AG04450 (cell line): Measurements from ENCODE around the gene CUTC. TPM values are rescaled to one million over a fixed set of nuclear protein-coding genes. Genes with fewer than 3 reads are reported as not detected.

Source experiments
- CTCF ChIA-PET: fragments of 300-600, 350-600 bp; formaldehyde crosslinking; extraction: SDS; loops from one replicate; lab custom pipeline; 2022; ENCODE audit warnings: antibody characterized with exemption, inconsistent platforms; lab: Charles Lee
- POLR2A ChIA-PET: fragments of 350-600 bp; formaldehyde crosslinking; extraction: SDS; loops from one replicate; lab custom pipeline; 2021; ENCODE audit warnings: antibody characterized with exemption, inconsistent platforms; lab: Yijun Ruan, JAX
- DNase-seq: peaks from one replicate; pipeline ENCODE4 v3.0.0-alpha.2; 2011; ENCODE audit warnings: low read depth, low spot score
- H3K27ac ChIP-seq: one replicate; pipeline ENCODE4 v1.5.1; 2012; ENCODE audit warnings: low read depth, low read length, control low read depth
- H3K27me3 ChIP-seq: one replicate; pipeline ENCODE4 v1.6.0; 2012; ENCODE audit warnings: low read length; ENCODE audit not compliant: control insufficient read depth, insufficient read depth
- H3K4me3 ChIP-seq: 2 replicates; pipeline ENCODE4 v1.5.1; 2011; ENCODE audit warnings: mild to moderate bottlenecking, low read depth, low read length, control low read depth
- H3K9me3 ChIP-seq: 2 replicates; pipeline ENCODE4 v1.5.1; 2012; ENCODE audit warnings: low read length; ENCODE audit not compliant: control insufficient read depth, insufficient read depth
- CTCF ChIP-seq: IDR thresholded peaks from 2 replicates; pipeline ENCODE4 v1.5.1; 2011; ENCODE audit warnings: low read depth, low read length, control low read depth, inconsistent platforms
- polyA plus RNA-seq: library from polyadenylated mRNA; depleted of rRNA; stranded (reverse); fragments of >200 nt; gene quantifications from 2 replicates; pipeline ENCODE4 v1.2.3, GENCODE V29; 2011

Gene CUTC
- polyA plus RNA-seq, 1 experiment: 18.0 TPM

- no peak for TF ChIP-seq CTCF
- Histone ChIP-seq H3K27ac (no peak overlapping the region), H3K27me3 (no peaks in the 10 kb centered on the region), H3K4me3 (no peak overlapping the region), H3K9me3 (peaks cover 3% of the 10 kb centered on the region; the same call in 1 of the 2 replicates)
- CTCF ChIA-PET: interaction anchor here (0.6 to 1.0 kb wide), 3 partner anchors 77 to 1281 kb away, joined by 3 read pairs; no protein-coding TSS in a partner anchor
- DNase-seq: no peak
- POLR2A ChIA-PET: interaction anchor here (0.8 to 1.1 kb wide), 2 partner anchors 36 to 77 kb away, joined by 4 to 5 read pairs; partner anchors contain the start of genes COX15 and CUTC
These were observed 36.5 kb downstream of the CUTC start for GRCh38 chr10:99768556-99768955.

GRCh38 chr10:99769706-99770105, 37.7 kb downstream of the CUTC start:
- Histone ChIP-seq H3K27ac (no peak overlapping the region), H3K27me3 (no peaks in the 10 kb centered on the region), H3K9me3 (0 out of 2 replicates have a peak, but pooled peaks cover 3% of the 10 kb centered on the region), H3K4me3 (no peak overlapping the region)
- CTCF ChIA-PET: no interaction called here
- TF ChIP-seq CTCF: no peak
- POLR2A ChIA-PET: no interaction called here
- no peak for DNase-seq

- H3K4me3 ChIP-seq: no peak overlapping the region
These were observed 38.5 kb downstream of the CUTC start for GRCh38 chr10:99770408-99771045.

GRCh38 chr10:99775850-99776249, 43.8 kb downstream of the CUTC start:
- ChIA-PET CTCF (interaction anchor here (0.6 to 1.1 kb wide), 2 partner anchors 70 to 192 kb away, joined by 3 to 4 read pairs; no protein-coding TSS in a partner anchor), POLR2A (no interaction called here)
- H3K27me3 ChIP-seq: no peaks in the 10 kb centered on the region
- no peak overlapping the region for H3K4me3 ChIP-seq
- no peak for TF ChIP-seq CTCF
- H3K9me3 ChIP-seq: no peaks in the 10 kb centered on the region
- peak; percentile 60 for DNase-seq
- no peak overlapping the region for H3K27ac ChIP-seq

More at GRCh38 chr10:99770408-99771045, 38.5 kb downstream of the CUTC start:
- no peak for TF ChIP-seq CTCF
- H3K9me3 ChIP-seq: 0 out of 2 replicates have a peak, but pooled peaks cover 3% of the 10 kb centered on the region
- CTCF ChIA-PET: interaction anchor here (0.6 to 1.5 kb wide), 2 partner anchors 10 to 75 kb away, joined by 6 to 8 read pairs; no protein-coding TSS in a partner anchor
- POLR2A ChIA-PET: interaction anchor here (0.7 kb wide), 1 partner anchor 8 kb away, joined by 3 read pairs; no protein-coding TSS in a partner anchor
- no peaks in the 10 kb centered on the region for H3K27me3 ChIP-seq
- no peak for DNase-seq
- no peak overlapping the region for H3K27ac ChIP-seq
